Bone marrow (tissue), 2 donors: ENCODE results near the gene CXorf65.

Experiments
- DNase-seq, 2 donors: peaks; one replicate each; lab custom pipeline; 2025; lab: John Stamatoyannopoulos, UW

The CXorf65 gene

DNA sequence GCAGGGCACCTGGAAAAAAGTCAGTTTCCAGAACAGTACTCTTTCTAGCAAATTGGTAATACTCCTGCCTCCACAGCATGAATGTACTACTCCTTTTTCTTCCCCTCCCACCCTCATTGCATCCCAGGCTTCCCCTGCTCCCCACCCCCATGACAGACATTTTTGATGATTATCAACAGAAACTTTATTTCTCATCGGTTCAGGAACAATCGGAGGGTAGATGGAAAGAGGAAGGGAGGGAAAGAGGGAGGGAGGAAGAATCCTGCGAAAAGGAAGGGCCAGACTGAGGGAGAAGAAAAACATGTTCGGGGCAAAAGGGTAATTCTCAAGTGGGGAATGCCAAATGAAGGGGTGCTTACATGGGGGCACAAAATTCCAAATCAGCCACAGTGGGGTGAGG lies 705 bp upstream of the CXorf65 start:
- DNase-seq = no peak

DNA sequence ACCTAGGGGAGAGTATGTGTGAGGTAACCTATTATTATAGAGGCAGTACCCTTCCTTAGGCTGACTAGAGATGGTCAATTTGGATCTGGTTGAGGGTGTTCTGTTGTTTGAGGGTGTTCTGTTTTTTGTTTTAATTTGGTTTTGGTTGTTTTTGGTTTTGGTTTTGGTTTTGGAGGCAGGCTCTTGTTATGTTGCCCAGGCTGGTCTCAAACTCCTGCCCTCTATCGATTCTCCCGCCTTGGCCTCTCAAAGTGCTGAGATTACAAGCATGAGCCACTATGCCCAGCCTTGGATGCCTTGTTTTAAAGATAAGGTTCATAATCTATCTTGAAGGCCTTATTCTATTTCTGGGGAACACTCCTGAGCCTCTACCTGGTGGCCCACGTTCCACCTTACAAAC lies 912 bp downstream of the CXorf65 start:
- no peak for DNase-seq

- DNase-seq = peak; percentile 1 to 30
Measured at GRCh38 chrX:71103110-71103983, 3.2 kb downstream of the CXorf65 start.

GRCh38 chrX:71102292-71102691 lies 4.2 kb downstream of the CXorf65 start:
- DNase-seq = no peak

- no peak for DNase-seq
Measured at GRCh38 chrX:71100581-71101505, 5.7 kb downstream of the CXorf65 start.

DNA sequence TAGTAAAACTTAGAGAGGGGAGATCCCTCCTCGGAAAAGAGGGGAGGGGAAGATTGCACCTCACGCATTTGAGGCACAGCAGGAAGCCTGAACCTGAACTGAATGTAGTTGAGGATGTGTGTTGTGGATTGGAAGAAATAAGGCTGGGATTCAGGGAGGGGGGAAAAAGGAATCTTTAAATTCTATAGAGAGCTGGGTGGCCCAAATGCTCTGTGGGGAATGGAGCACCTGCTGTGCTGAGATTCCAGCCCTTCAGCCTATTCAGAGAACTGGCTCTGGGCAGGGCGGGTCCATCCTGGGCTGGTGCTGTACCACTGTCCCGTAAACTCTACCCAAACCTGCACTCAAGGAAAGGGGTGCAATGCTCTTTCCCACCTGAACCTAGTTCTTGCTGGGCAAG lies 6.8 kb downstream of the CXorf65 start:
- no peak for DNase-seq

DNA sequence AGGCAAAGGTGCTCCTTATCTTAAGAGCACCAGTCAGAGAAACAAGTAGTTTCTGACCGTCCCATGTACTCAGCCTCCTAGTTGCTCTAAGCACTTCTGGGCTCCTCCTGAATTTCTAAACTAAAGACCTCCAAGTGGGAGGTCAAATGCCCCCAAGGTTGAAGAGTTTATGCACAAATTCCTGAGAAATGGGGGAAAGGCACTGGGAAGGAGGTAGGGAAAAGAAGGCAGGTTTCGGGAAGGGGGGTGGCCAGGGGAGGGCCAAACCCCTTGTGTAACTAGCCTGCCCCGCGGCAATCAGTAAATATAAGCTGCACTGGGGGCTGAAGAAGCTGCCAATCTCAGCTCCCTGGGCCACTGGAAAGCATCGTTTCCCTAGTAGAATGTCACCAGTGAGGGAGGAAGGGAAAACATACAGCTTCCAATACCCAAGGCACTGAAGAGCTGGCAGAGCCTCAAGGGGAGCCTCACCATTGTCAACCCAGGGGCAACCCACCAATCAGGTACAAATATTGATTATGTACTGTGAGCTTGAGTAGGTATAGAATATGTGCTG lies 7.5 kb downstream of the CXorf65 start:
- DNase-seq = no peak

- DNase-seq = peak; percentile 7 to 48
Measured at GRCh38 chrX:71098302-71098701, 8.2 kb downstream of the CXorf65 start.

DNA sequence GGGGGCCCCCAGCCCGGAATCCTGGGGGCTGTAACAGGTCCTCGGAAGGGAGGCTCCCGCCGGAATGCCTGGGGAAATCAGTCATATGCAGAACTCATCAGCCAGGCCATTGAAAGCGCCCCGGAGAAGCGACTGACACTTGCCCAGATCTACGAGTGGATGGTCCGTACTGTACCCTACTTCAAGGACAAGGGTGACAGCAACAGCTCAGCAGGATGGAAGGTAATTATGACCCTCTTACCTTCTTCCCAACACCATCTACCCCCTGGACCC lies 9.8 kb downstream of the CXorf65 start:
- no peak for DNase-seq

- no peak for DNase-seq
Measured at GRCh38 chrX:71095981-71096759, 10.4 kb downstream of the CXorf65 start.

- DNase-seq = peak; percentile 49 to 67
Measured at GRCh38 chrX:71095555-71095980, 11.0 kb downstream of the CXorf65 start, which contains the start of gene FOXO4. FOXO4 (plus strand) TSS chrX:71095851; CDS start chrX:71096529, 678 bp downstream.

DNA sequence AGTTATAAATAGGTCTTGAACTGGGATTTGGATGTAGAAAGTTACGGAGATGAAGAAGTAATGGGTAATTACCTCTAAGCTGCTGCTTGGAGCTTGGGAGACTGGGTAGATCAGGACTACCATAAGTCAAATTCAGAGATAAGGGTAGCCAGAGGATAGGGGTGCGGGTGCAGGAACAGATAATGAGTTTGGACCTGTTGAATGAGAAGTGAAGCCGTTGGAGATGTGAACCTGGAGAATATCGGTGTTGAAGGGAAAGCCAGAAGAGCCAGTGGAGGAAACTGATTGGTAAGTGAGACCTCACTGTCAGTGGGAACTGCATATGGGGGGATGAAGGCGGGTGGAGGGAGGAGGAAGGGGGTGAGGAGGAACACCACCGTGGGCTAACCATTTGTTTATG lies 11.5 kb downstream of the CXorf65 start:
- no peak for DNase-seq

GRCh38 chrX:71091263-71091662 lies 15.3 kb downstream of the CXorf65 start:
- no peak for DNase-seq

DNA sequence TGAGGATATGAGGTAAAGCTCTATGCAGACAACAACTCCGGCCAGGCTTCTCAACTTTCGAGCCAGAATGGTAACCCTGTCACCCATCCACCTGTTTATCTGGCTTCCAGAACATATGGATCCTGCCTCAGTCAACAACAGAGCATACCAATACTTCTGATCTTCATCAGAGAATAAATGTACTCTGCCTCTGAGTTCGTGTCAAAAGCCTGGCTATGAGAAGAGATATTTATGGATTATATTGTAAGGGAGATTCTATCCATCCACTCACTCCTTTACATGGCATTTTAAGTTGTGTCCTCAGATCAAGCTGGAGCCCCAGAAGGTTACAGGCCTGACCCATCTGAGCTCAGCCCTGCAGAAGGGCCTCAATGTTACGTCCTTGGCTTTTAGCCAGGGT lies 20.6 kb downstream of the CXorf65 start:
- DNase-seq = no peak

DNA sequence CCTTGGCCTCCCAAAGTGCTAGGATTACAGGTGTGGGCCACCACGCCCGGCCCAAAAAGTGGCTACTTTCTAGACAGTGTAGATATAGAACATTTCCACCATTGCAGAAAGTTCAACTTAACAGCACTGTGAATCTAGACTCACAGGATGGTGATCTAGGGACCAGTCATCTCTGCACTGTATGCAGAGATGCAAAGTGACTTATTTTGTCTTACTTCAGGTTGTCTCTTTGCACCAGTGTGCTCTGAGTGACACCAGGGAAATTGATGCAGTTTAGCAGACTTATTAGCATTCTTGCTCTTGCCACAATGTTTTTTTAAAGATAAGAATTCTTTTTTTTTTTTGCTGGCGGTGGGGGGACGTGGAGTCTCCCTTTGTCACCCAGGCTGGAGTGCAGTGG lies 23.7 kb downstream of the CXorf65 start:
- no peak for DNase-seq

DNA sequence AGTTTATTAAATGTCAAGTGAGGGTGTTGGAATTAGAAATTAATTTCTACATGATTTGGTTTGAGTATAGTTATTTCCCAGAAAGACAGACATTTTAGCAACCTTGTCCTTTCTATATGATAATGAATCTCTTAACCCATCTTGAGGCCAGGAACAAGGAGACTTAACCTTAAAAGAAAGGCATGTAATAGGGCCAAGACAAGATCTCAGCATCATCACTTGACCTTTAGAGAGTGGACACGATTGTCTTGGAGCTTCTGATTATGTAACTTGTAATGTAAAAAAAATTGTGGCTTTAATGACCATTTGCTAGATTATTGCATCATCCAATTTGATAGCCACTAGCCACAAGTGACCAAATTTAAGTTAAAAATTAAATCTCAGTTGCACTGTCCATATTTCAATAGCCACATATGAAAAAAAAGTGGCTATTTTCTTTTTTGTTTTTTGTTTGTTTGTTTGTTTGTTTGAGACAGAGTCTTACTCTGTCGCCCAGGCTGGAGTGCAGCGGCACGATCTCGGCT lies 24.4 kb downstream of the CXorf65 start:
- no peak for DNase-seq

GRCh38 chrX:71081330-71082123 lies 25.0 kb downstream of the CXorf65 start:
- no peak for DNase-seq

DNA sequence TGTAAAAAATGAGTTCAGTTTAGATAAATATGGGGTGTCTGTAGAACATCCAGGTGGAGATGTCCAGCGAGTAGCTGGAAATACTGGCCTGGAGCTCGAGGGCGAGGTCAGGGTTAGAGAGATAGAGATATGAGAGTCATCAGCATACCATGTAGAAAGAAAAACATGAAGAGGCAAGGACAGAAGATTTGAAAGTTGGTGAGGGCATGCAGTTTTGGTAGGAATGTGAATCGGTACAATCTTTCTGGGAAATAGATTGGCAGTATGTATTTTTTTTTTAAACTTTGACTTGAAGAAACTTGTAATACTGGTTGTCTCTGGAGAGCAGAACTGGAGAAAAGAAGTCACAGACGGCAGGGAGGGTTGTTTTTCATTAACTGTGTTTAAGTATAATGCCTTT lies 36.0 kb downstream of the CXorf65 start:
- no peak for DNase-seq

DNA sequence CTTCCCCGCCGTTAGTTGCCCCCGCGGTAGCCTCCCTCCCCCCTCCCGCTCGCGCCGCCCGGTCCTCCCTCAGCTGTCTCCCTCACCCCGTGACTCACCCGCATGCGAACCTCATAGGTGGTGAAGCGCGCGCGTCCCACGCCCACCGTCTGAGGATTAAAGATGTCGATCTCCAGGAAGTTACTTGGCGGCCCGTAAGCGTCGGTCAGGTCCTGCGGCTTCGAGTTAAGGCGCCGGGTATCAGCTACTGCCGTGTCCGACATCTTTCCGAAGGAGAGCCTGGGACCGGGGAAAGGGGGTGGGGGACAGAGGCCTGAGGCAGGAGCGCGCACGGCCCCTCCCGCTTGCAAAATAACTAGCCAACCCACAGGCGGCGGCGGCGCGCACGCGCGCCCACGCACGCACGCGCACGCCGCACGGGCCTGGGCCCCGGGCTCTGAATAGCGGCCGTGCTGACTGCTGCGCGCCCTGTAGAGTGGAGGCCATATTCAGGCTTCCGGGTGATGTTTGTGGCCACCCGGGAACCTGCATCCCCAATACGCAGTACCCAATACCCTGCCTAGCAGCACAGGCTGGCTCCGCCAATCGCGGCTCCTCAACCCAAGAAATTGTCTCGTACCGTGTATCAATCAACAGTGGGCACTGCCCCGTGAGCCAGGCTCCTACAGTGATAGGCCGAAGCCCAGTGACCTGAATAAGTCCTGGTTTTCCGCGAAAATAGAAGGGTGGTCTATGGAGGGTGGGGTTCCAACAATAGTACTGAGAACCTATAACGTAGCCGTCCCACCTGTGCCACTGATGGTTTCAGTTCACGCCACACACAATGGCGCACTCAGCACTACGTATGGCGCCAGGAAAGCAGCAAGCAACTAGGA lies 38.3 kb downstream of the CXorf65 start, which contains the start of gene SNX12:
Gene SNX12 (minus strand): TSS at position 291 of the 875 bp plus-strand sequence. CDS start 28 bp downstream, at position 263.
- peak; percentile 78 to 81 for DNase-seq

DNA sequence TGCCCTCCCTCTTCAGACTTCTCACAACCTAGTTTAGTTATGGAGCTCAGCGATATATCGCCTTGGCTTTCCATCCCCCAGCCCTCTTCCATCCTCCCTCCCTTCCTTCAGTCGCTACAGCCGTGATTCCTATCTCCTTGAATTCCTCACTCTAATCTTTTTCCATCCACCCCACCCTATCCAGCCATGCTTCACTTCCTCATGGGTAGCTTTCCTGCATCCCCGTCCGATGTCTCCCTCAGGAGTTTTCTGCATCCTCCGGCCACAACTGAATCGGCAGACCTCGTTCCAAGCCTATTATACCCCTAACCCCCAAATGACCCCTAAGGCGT lies 38.9 kb downstream of the CXorf65 start:
- DNase-seq = no peak
